Measurements from ENCODE around the gene RPS8. TPM values are rescaled to one million over a fixed set of nuclear protein-coding genes. Genes with fewer than 3 reads are reported as not detected.

The RPS8 gene
- total and polyA plus RNA-seq, 2 of the 8 experiments (the other 6 are each of a cell fraction or from before 2014, with no cell fraction given) = 2,261 to 2,407 TPM

- H2BK20ac ChIP-seq (ENCODE audit: low read length) = no peak overlapping the region; the same call in 1 of the 2 replicates
- H3K18ac ChIP-seq (ENCODE audit: extremely low read depth, low read length) = peak overlapping the region; percentile 97
- H4K8ac ChIP-seq (ENCODE audit: extremely low read depth, insufficient read depth, low read length) = peak overlapping the region; percentile 82; the same call in 1 of the 2 replicates
- H2BK5ac ChIP-seq (ENCODE audit: low read depth, low read length) = peak overlapping the region; percentile 60; the same call in 1 of the 2 replicates
- H3K79me2 ChIP-seq (ENCODE audit: control insufficient read depth in 1 of 2, insufficient read depth in 2 of 2, low read length in 2 of 2) = no peaks in the 10 kb centered on the region
- H3K4me1 ChIP-seq (replicated peaks in 1 of 4; ENCODE audit: control insufficient read depth in 3 of 4, insufficient read depth in 4 of 4, low read length in 3 of 4) = peaks cover 4 to 18% (median 14%) of the 10 kb centered on the region in 4 experiments
- 0 out of 2 replicates have a peak, but pooled peaks cover 2% of the 10 kb centered on the region for H3K79me1 ChIP-seq (ENCODE audit: low read depth, low read length)
- ChIA-PET CTCF (ENCODE audit: partially characterized antibody) (interaction anchor here (0.6 to 10.4 kb wide), 29 partner anchors 7 to 815 kb away, joined by 3 to 67 read pairs (median 6); partner anchors contain the start of genes BTBD19, HECTD3, PLK3 and RNU5D-1), POLR2A (ENCODE audit: partially characterized antibody) (interaction anchor here (0.6 to 23.6 kb wide), 11 partner anchors 8 to 60 kb away, joined by 3 to 428 read pairs (median 6); partner anchors contain the start of genes BTBD19, DYNLT4, PLK3 and RNU5D-1)
- H4K91ac ChIP-seq (replicated peaks; ENCODE audit: insufficient read length, low read length) = peak overlapping the region; percentile 90
- no peak overlapping the region for H2BK120ac ChIP-seq (replicated peaks; ENCODE audit: low read depth, low read length)
- H4K5ac ChIP-seq (ENCODE audit: insufficient read length, low read depth, low read length) = peak overlapping the region; percentile 20
- FAIRE-seq (no peak), DNase-seq (ENCODE audit: low read depth in 1 of 2, low spot score in 2 of 2) (peak in 1 of 2 experiments; percentile 94)
- H3K36me3 ChIP-seq (ENCODE audit: control insufficient read depth in 2 of 4, insufficient read depth in 4 of 4, low read length in 3 of 4) = peaks cover 0 to under 1% (median 0%) of the 10 kb centered on the region in 4 experiments; a peak in 1 of 8 replicates
- 0 out of 2 replicates have a peak overlapping the region, but pooled peaks have one; percentile 91 for H2AK5ac ChIP-seq (ENCODE audit: low read depth, low read length)
- H3K23ac ChIP-seq (ENCODE audit: insufficient read length) = no peak overlapping the region
- H3K9me3 ChIP-seq (ENCODE audit: insufficient read depth in 2 of 2, low read depth in 1 of 2, low read length in 1 of 2) = no peaks in the 10 kb centered on the region
- 8% methylated on average over 49 of the region's 49 CpGs; no CpG with 5 or more reads in 1 of the 2 experiments for WGBS, 2 experiments (ENCODE audit: extremely low coverage in 1 of 2, insufficient coverage in 1 of 2, insufficient read length in 1 of 2, insufficient replicate concordance in 2 of 2, low coverage in 1 of 2, low lambda C conversion rate in 2 of 2, missing lambda C conversion rate in 1 of 2)
- peak overlapping the region; percentile 31; the same call in 1 of the 2 replicates for H2AFZ ChIP-seq (ENCODE audit: low read length)
- H3K27me3 ChIP-seq (replicated peaks in 1 of 4; ENCODE audit: control insufficient read depth in 3 of 4, extremely low read depth in 1 of 4, insufficient read depth in 3 of 4, low read length in 3 of 4) = peaks cover 0 to 7% (median 2%) of the 10 kb centered on the region in 4 experiments; a peak in 3 of 7 replicates
- H3K23me2 ChIP-seq (ENCODE audit: low read depth, low read length) = peaks cover 6% of the 10 kb centered on the region; the same call in 1 of the 2 replicates
- H3K4me2 ChIP-seq (ENCODE audit: insufficient read depth in 1 of 2, low read depth in 2 of 2, low read length in 2 of 2) = peak overlapping the region; percentile 64 to 74
- H3K27ac ChIP-seq (ENCODE audit: low read depth, low read length) = no peak overlapping the region
- H3K14ac ChIP-seq (ENCODE audit: insufficient read length) = no peak overlapping the region
- peak overlapping the region; percentile 96; the same call in 1 of the 2 replicates for H2BK12ac ChIP-seq (ENCODE audit: low read depth, low read length)
- peak overlapping the region; percentile 69 for H3K4ac ChIP-seq (replicated peaks; ENCODE audit: insufficient read length, low read depth, low read length)
- peak overlapping the region; percentile 17 to 58 (median 46) for H3K4me3 ChIP-seq (ENCODE audit: extremely low read depth in 1 of 4, insufficient read depth in 2 of 4, low read depth in 3 of 4, low read length in 4 of 4)
- no peaks in the 10 kb centered on the region for H4K20me1 ChIP-seq (replicated peaks in 1 of 2; ENCODE audit: control insufficient read depth in 1 of 2, insufficient read depth in 2 of 2, low read length in 2 of 2)
- H2BK15ac ChIP-seq (ENCODE audit: low read length) = peak overlapping the region; percentile 99; the same call in 1 of the 2 replicates
- no peak overlapping the region for H3K56ac ChIP-seq (replicated peaks; ENCODE audit: insufficient read length, low read depth, low read length)
- peak overlapping the region in 3 of 4 experiments; percentile 17 to 50 (median 45); a peak in 4 of 7 replicates for H3K9ac ChIP-seq (replicated peaks in 1 of 4; ENCODE audit: extremely low read depth in 1 of 4, low read depth in 3 of 4, low read length in 3 of 4)
- TF ChIP-seq RFX5 (IDR thresholded peaks at IDR 0.05; ENCODE audit: borderline replicate concordance, low read depth, low read length) = peak; percentile 22; the same call in 1 of the 2 replicates
- peak; percentile 49; the same call in 1 of the 2 replicates for TF ChIP-seq YY1 (IDR thresholded peaks at IDR 0.05; ENCODE audit: low read depth, low read length)
- peak; percentile 40; the same call in 1 of the 2 replicates for TF ChIP-seq TBP (IDR thresholded peaks at IDR 0.05; ENCODE audit: low read depth, low read length)
- peak; percentile 58 for TF ChIP-seq TAF7 (optimal IDR thresholded peaks at IDR 0.05; ENCODE audit: borderline replicate concordance, low read depth, low read length)
- TF ChIP-seq JUN (IDR thresholded peaks at IDR 0.05; ENCODE audit: low read depth, low read length) = no peak
- TF ChIP-seq CTCF (IDR thresholded peaks at IDR 0.05; ENCODE audit: control extremely low read depth in 1 of 3, insufficient read depth in 1 of 3, low read depth in 1 of 3, low read length in 3 of 3) = peak; percentile 80 to 100 (median 100)
Measured at GRCh38 chr1:44786138-44786840, 10.9 kb downstream of the RPS8 start.
